Tibial nerve (tissue), 3 donors: Measurements from ENCODE around the gene ARFGAP1.

ENCODE experiments used
- POLR2A ChIP-seq, 2 donors: fragments of 450-650 bp; IDR thresholded peaks; one replicate each; pipeline ENCODE4 v1.6.1; 2017; ENCODE audit warnings: antibody characterized with exemption in 2 of 2, mild to moderate bottlenecking in 2 of 2, moderate library complexity in 2 of 2
- TF ChIP-seq, protein P1 (sequence below), 5 experiments: fragments of 200-600 bp in 3 of 5; fragments of 450-650 bp in 2 of 5; sonication (generic) in 3 of 5; IDR thresholded peaks; one replicate each; pipeline ENCODE4 v1.5.1; 2016 to 2019; ENCODE audit warnings: antibody characterized with exemption in 5 of 5, mild to moderate bottlenecking in 3 of 5, moderate library complexity in 2 of 5

DNA sequence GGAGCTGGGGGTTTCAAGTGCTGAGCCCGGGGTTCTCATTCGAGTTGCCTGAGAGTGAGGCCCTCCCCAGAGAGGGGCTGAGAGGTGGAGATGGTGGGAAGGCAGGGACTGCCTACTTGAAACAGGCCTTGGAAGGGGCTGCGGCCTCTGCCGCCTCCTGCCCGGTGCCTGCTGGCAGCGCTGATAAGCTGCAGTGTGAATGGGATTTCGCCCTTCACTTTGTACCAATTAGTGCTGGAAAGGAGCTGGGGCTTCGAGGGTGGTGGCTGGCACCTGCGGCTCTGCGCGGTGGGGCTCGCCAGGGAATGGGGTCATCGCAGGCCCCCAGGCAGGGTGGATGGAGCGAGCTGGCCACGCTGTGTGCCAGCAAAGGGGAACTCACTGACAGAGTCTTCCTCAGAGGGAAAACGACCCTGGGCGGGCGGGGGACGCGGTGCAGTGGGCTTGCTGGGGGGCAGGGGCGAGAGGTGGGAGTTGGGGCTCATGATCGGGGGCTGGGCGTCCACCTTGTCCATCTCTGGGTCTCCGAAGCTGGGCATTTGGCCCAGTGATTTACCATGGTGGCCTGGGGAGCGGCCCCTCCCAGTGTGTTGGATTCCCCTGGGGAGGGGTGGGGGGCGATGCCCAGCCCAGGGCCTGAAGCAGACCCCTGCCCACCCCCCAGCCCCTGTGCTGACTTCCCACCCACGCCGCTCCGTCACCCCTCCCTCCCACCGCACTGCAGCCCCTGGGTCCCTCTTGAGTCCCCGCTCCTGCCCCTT is 43.3 kb downstream of the ARFGAP1 start:
- no peak for TF ChIP-seq POLR2A (IDR thresholded peaks at IDR 0.05)
- TF ChIP-seq, protein P1, sequence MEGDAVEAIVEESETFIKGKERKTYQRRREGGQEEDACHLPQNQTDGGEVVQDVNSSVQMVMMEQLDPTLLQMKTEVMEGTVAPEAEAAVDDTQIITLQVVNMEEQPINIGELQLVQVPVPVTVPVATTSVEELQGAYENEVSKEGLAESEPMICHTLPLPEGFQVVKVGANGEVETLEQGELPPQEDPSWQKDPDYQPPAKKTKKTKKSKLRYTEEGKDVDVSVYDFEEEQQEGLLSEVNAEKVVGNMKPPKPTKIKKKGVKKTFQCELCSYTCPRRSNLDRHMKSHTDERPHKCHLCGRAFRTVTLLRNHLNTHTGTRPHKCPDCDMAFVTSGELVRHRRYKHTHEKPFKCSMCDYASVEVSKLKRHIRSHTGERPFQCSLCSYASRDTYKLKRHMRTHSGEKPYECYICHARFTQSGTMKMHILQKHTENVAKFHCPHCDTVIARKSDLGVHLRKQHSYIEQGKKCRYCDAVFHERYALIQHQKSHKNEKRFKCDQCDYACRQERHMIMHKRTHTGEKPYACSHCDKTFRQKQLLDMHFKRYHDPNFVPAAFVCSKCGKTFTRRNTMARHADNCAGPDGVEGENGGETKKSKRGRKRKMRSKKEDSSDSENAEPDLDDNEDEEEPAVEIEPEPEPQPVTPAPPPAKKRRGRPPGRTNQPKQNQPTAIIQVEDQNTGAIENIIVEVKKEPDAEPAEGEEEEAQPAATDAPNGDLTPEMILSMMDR (IDR thresholded peaks at IDR 0.05): no peak
